ENCODE results near the gene SORCS2. TPM values are rescaled to one million over a fixed set of nuclear protein-coding genes. Genes with fewer than 3 reads are reported as not detected.

SORCS2 gene
- total RNA-seq, 1 experiment from 2014 or later: 0.06 TPM

DNA sequence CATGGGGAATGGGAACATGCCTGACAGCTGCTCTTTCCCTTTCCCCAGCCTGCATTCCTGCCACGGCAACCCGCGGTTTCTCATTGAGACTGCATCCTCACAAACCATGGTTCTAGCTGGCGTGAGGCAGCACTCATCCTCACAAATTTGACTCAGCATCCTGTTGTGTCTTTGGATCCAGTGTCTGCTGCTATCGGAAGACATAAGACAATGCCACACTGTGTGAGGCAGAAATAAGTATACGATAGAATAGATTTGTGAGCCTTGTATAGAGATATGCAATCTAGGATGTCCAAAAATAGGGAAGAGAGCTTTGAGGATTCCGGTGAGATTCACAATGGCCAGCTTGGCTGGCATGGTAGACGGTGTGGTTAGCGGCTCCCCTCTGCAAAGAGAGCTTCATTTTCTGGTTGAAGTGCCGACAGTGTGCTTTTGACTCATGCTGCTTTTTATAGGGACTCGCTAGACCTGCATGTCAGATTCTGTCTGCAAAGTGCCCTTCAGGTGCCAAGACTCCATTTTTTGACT lies 403.7 kb downstream of the SORCS2 start:
- intact Hi-C loops (cut with micrococcal nuclease; ENCODE audit: unreplicated experiment): no loop called here
- Histone ChIP-seq H3K4me1 (ENCODE audit: insufficient read depth, low read length, poor library complexity, severe bottlenecking) (no peaks in the 10 kb centered on the region), H3K9me3 (ENCODE audit: low read depth, low read length, poor library complexity, severe bottlenecking) (no peaks in the 10 kb centered on the region), H3K27ac (ENCODE audit: low read depth, low read length, poor library complexity, severe bottlenecking) (no peak overlapping the region), H3K27me3 (replicated peaks; ENCODE audit: insufficient read depth, low read depth, low read length, poor library complexity) (peaks cover 54% of the 10 kb centered on the region), H3K4me3 (ENCODE audit: low read depth, low read length, poor library complexity, severe bottlenecking) (no peak overlapping the region), H3K36me3 (ENCODE audit: insufficient read depth, low read length, poor library complexity, severe bottlenecking) (no peaks in the 10 kb centered on the region)
- no peak for DNase-seq (ENCODE audit: low spot score)
- BruUV-seq (replicated peaks): no TSS peak
- POLR2A ChIA-PET (ENCODE audit: low non-redundant PET): no interaction called here
- TF ChIP-seq EZH2 (IDR thresholded peaks at IDR 0.05; ENCODE audit: borderline replicate concordance, low read depth, low read length, poor library complexity, severe bottlenecking): no peak
- TF ChIP-seq, protein P1, sequence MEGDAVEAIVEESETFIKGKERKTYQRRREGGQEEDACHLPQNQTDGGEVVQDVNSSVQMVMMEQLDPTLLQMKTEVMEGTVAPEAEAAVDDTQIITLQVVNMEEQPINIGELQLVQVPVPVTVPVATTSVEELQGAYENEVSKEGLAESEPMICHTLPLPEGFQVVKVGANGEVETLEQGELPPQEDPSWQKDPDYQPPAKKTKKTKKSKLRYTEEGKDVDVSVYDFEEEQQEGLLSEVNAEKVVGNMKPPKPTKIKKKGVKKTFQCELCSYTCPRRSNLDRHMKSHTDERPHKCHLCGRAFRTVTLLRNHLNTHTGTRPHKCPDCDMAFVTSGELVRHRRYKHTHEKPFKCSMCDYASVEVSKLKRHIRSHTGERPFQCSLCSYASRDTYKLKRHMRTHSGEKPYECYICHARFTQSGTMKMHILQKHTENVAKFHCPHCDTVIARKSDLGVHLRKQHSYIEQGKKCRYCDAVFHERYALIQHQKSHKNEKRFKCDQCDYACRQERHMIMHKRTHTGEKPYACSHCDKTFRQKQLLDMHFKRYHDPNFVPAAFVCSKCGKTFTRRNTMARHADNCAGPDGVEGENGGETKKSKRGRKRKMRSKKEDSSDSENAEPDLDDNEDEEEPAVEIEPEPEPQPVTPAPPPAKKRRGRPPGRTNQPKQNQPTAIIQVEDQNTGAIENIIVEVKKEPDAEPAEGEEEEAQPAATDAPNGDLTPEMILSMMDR (conservative IDR thresholded peaks at IDR 0.05; ENCODE audit: low read depth, low read length): no peak
- CTCF ChIA-PET: no interaction called here

DNA sequence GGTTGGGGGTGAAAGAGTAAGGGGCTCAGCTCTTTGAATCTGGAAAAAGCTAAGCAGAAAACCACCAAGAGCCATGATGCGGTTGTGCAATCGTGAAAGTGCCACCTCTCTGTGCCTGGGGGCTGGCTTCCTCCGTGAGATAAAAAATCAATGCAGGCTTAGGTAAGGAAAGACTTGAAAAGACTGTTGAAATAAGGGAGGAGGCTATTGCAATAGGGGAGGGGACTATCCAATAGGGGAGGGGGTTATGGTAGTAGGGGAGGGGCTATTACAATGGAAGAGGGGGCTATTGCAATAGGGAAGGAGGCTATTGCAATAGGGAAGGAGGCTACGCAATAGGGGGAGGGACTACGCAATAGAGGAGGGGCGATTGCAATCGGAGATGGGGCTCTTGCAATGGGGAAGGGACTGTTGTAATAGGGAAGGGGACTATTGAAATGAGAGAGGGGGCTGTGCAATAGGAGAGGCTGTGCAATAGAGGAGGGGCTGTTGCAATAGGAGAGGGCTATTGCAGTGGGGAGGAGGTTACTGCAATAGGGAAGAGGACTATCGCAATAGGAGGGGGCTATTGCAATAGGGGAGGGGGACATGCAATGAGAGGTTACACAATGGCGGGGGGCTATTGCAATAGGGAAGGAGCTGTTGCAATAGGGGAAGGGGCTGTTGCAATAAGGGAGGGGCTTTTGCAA lies 404.7 kb downstream of the SORCS2 start:
- ChIA-PET CTCF (no interaction called here), POLR2A (ENCODE audit: low non-redundant PET) (no interaction called here)
- no peak overlapping the region for H3K27ac ChIP-seq (ENCODE audit: low read depth, low read length, poor library complexity, severe bottlenecking)
- no peaks in the 10 kb centered on the region for H3K36me3 ChIP-seq (ENCODE audit: insufficient read depth, low read length, poor library complexity, severe bottlenecking)
- H3K27me3 ChIP-seq (replicated peaks; ENCODE audit: insufficient read depth, low read depth, low read length, poor library complexity): peaks cover 50% of the 10 kb centered on the region
- DNase-seq (ENCODE audit: low spot score): no peak
- no peaks in the 10 kb centered on the region for H3K4me1 ChIP-seq (ENCODE audit: insufficient read depth, low read length, poor library complexity, severe bottlenecking)
- no peak overlapping the region for H3K4me3 ChIP-seq (ENCODE audit: low read depth, low read length, poor library complexity, severe bottlenecking)
- TF ChIP-seq EZH2 (IDR thresholded peaks at IDR 0.05; ENCODE audit: borderline replicate concordance, low read depth, low read length, poor library complexity, severe bottlenecking): no peak
- TF ChIP-seq, protein P1 (conservative IDR thresholded peaks at IDR 0.05; ENCODE audit: low read depth, low read length): no peak
- no peaks in the 10 kb centered on the region for H3K9me3 ChIP-seq (ENCODE audit: low read depth, low read length, poor library complexity, severe bottlenecking)
- no TSS peak for BruUV-seq (replicated peaks)
- intact Hi-C loops (cut with micrococcal nuclease; ENCODE audit: unreplicated experiment): no loop called here

DNA sequence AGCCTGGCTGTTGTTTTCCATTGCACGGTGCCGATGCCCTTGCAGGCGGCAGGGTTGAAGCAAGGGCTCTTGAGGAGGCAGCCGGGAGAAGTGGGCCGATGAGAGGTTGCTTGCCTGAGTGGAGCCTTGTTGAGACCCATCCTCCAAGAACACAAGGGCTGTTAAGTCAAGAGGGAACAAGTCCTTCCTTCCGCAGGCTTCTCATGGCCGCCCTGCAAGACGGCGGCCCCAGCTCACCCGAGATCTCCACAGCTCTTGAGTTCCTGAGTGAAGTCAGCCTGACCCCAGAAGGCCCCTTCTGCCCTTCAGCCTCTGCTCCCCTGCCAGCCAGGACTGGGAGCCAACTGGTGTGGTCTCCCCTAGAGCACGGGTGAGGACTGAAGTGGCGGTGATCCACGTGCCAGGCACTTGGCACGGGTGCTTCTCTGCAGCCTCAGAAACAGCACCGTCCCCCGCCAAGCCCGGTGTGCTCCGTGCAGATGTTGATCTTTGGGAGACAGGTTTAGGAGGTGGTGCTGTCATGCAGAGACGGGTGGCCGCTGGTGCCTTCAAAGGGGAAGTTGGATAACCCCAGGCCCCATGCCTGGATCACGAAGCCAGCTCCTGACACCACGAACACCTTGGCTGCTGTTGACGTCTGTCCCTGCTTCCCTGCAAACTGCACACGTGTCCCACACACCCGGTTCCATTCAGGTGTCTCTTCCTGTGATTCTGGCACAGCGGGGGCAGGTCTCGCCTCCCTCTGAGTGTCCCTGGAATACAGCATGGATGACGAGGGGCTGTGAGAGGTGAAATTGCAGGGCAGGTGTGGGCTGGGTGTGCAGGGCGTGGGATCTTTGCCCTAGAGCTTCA lies 406.8 kb downstream of the SORCS2 start:
- POLR2A ChIA-PET (ENCODE audit: low non-redundant PET): no interaction called here
- CTCF ChIA-PET: interaction anchor here (0.6 kb wide), 1 partner anchor 700 kb away, joined by 3 read pairs; no protein-coding TSS in a partner anchor

More for the DNA sequence above, 406.8 kb downstream of the SORCS2 start:
- DNase-seq (ENCODE audit: low spot score): no peak
- Histone ChIP-seq H3K36me3 (ENCODE audit: insufficient read depth, low read length, poor library complexity, severe bottlenecking) (no peaks in the 10 kb centered on the region), H3K4me1 (ENCODE audit: insufficient read depth, low read length, poor library complexity, severe bottlenecking) (no peaks in the 10 kb centered on the region), H3K9me3 (ENCODE audit: low read depth, low read length, poor library complexity, severe bottlenecking) (no peaks in the 10 kb centered on the region), H3K4me3 (ENCODE audit: low read depth, low read length, poor library complexity, severe bottlenecking) (no peak overlapping the region), H3K27ac (ENCODE audit: low read depth, low read length, poor library complexity, severe bottlenecking) (no peak overlapping the region), H3K27me3 (replicated peaks; ENCODE audit: insufficient read depth, low read depth, low read length, poor library complexity) (peaks cover 33% of the 10 kb centered on the region)
- intact Hi-C loops (cut with micrococcal nuclease; ENCODE audit: unreplicated experiment): no loop called here
- TF ChIP-seq EZH2 (IDR thresholded peaks at IDR 0.05; ENCODE audit: borderline replicate concordance, low read depth, low read length, poor library complexity, severe bottlenecking): no peak
- TF ChIP-seq, protein P1 (conservative IDR thresholded peaks at IDR 0.05; ENCODE audit: low read depth, low read length): no peak
- BruUV-seq (replicated peaks): no TSS peak

Measured in A673 (cell line).